Endodermal cell (in vitro differentiated cells): Measurements from ENCODE around the gene LAMC2. TPM values are rescaled to one million over a fixed set of nuclear protein-coding genes. Genes with fewer than 3 reads are reported as not detected.

Experiments used
- DNase-seq: peaks from one replicate; pipeline ENCODE4 v3.0.0-alpha.2; 2017
- H3K27ac ChIP-seq: 2 replicates; pipeline ENCODE4 v1.5.1; 2013; ENCODE audit warnings: mild to moderate bottlenecking, low read depth, low read length, moderate library complexity
- H3K27me3 ChIP-seq: 2 replicates; pipeline ENCODE4 v1.6.1; 2013; ENCODE audit warnings: mild to moderate bottlenecking, low read length, moderate library complexity; ENCODE audit not compliant: insufficient read depth, control insufficient read depth, poor library complexity, severe bottlenecking
- H3K36me3 ChIP-seq: 2 replicates; pipeline ENCODE4 v1.7.0; 2013; ENCODE audit warnings: mild to moderate bottlenecking, low read length, moderate library complexity; ENCODE audit not compliant: control insufficient read depth, insufficient read depth
- H3K4me1 ChIP-seq: one replicate; pipeline ENCODE4 v1.7.0; 2013; ENCODE audit warnings: low read length; ENCODE audit not compliant: control insufficient read depth, insufficient read depth
- H3K4me3 ChIP-seq: 2 replicates; pipeline ENCODE4 v1.5.1; 2013; ENCODE audit warnings: mild to moderate bottlenecking, low read length, moderate library complexity
- H3K9ac ChIP-seq: 2 replicates; pipeline ENCODE4 v1.6.1; 2013; ENCODE audit warnings: mild to moderate bottlenecking, low read length, moderate library complexity; ENCODE audit not compliant: poor library complexity, severe bottlenecking; ENCODE audit errors: extremely low read depth
- H3K9me3 ChIP-seq: 2 replicates; pipeline ENCODE4 v1.6.1; 2013; ENCODE audit warnings: mild to moderate bottlenecking, low read length, moderate library complexity; ENCODE audit not compliant: control insufficient read depth
- H3K27ac Mint-ChIP-seq: 2 replicates; pipeline ENCODE4 v1.8.0; 2020; ENCODE audit warnings: mixed read lengths
- H3K27me3 Mint-ChIP-seq: 2 replicates; pipeline ENCODE4 v1.8.0; 2021; ENCODE audit warnings: mild to moderate bottlenecking, mixed read lengths; ENCODE audit not compliant: insufficient read depth
- H3K36me3 Mint-ChIP-seq: 2 replicates; pipeline ENCODE4 v1.8.0; 2020; ENCODE audit warnings: low read depth, mixed read lengths
- H3K4me1 Mint-ChIP-seq: 2 replicates; pipeline ENCODE4 v1.8.0; 2020; ENCODE audit warnings: mixed read lengths
- H3K4me3 Mint-ChIP-seq: 2 replicates; pipeline ENCODE4 v1.8.0; 2020; ENCODE audit warnings: mild to moderate bottlenecking, moderate library complexity, mixed read lengths
- H3K9me3 Mint-ChIP-seq: 2 replicates; pipeline ENCODE4 v1.8.0; 2020; ENCODE audit warnings: mild to moderate bottlenecking, mixed read lengths
- CTCF ChIP-seq: fragments of 200-600 bp; sonication (generic); conservative IDR thresholded peaks from 2 replicates; pipeline ENCODE4 v1.5.0; 2021; ENCODE audit warnings: antibody characterized with exemption, mild to moderate bottlenecking
- WGBS, 2 experiments: methylation state at CpG; one replicate each; pipeline versions ENCODE4 v1.1.5 to v1.1.7; 2013; ENCODE audit warnings: missing lambda C conversion rate in 2 of 2, mixed read lengths in 1 of 2; ENCODE audit not compliant: insufficient coverage in 1 of 2, insufficient read length in 1 of 2; 5-methylcytosine and 5-hydroxymethylcytosine counted together
- total RNA-seq, 2 donors: library from RNA; stranded (reverse); fragmentation: NEBNext Ultra II Directional in 1 of 2; extraction: Animal tissue kit (Norgen Biotek cat#: 25700) in 1 of 2; gene quantifications; 2 replicates in 1 of 2; 3 replicates in 1 of 2; pipeline ENCODE4 v1.2.1, GENCODE V29; 2021

LAMC2 gene
- total RNA-seq, 2 donors from 2014 or later, result 2.8 to 4.8 TPM

GRCh38 chr1:183152180-183152579 is 33.9 kb upstream of the LAMC2 start:
- no peaks in the 10 kb centered on the region for H3K36me3 ChIP-seq
- no peaks in the 10 kb centered on the region for H3K27me3 ChIP-seq
- Mint-ChIP-seq H3K27me3 (no peaks in the 10 kb centered on the region), H3K9me3 (no peaks in the 10 kb centered on the region), H3K36me3 (no peaks in the 10 kb centered on the region), H3K27ac (no peak overlapping the region), H3K4me3 (no peak overlapping the region), H3K4me1 (no peaks in the 10 kb centered on the region)
- no peak overlapping the region for H3K4me3 ChIP-seq
- H3K9ac ChIP-seq, result no peak overlapping the region
- no peak for DNase-seq
- 91 to 93% methylated on average over 3 to 7 of the region's 7 CpGs for WGBS, 2 experiments
- TF ChIP-seq CTCF, result no peak
- no peaks in the 10 kb centered on the region for H3K9me3 ChIP-seq
- H3K4me1 ChIP-seq, result no peaks in the 10 kb centered on the region
- H3K27ac ChIP-seq, result no peak overlapping the region

DNA sequence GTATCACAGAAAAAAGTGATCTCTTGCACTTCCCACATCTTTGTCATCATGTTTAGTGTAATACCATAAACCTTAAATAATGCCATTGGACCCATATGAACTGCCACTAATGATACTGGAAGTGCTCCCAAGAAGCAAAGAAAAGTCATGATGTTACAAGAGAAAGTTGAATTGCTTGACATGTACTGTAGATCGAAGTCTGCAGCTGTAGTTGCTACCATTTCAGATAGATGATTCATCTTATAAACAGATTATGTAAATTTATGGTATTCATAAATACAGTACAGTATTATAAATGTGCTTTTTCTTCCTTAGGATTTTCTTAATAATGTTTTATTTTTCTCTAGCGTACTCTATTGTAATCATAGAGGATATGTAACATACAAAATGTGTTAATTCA is 30.1 kb upstream of the LAMC2 start:
- H3K9me3 Mint-ChIP-seq, result no peaks in the 10 kb centered on the region
- no peak overlapping the region for H3K27ac Mint-ChIP-seq
- H3K36me3 Mint-ChIP-seq, result no peaks in the 10 kb centered on the region
- TF ChIP-seq CTCF, result no peak
- H3K4me3 Mint-ChIP-seq, result no peak overlapping the region
- H3K9me3 ChIP-seq, result no peaks in the 10 kb centered on the region
- no peak overlapping the region for H3K9ac ChIP-seq
- no peaks in the 10 kb centered on the region for H3K36me3 ChIP-seq
- H3K4me1 Mint-ChIP-seq, result peaks cover 4% of the 10 kb centered on the region
- H3K27me3 Mint-ChIP-seq, result peaks cover 2% of the 10 kb centered on the region
- H3K27me3 ChIP-seq, result no peaks in the 10 kb centered on the region
- DNase-seq, result no peak
- no peak overlapping the region for H3K4me3 ChIP-seq
- no peak overlapping the region for H3K27ac ChIP-seq
- H3K4me1 ChIP-seq, result no peaks in the 10 kb centered on the region
- 80% methylated on average over 1 of the region's 2 CpGs; no CpG with 5 or more reads in 1 of the 2 experiments for WGBS, 2 experiments

DNA sequence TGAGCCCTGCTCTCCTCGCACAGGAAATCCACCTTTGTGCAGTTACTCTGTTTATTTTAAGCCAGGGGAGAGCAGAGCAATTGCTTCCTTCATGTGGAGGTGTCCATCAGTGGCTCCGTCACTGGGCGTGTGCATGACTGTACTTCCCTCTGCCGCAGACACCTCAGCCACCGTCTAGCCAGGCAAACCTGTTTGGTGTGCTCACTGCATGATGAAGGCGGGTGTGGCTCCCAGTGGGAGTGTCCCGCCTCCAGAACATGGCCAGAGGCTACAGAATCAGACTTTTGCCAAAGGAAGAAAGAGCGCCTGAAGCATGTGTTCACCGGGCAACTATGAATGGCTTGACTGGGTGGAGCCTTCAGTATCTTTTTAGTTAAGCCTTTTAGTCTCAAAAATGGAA is 26.1 kb upstream of the LAMC2 start:
- H3K4me3 Mint-ChIP-seq, result no peak overlapping the region
- H3K9me3 Mint-ChIP-seq, result no peaks in the 10 kb centered on the region
- H3K36me3 Mint-ChIP-seq, result no peaks in the 10 kb centered on the region
- TF ChIP-seq CTCF, result no peak
- H3K27ac Mint-ChIP-seq, result no peak overlapping the region
- H3K4me1 ChIP-seq, result peaks cover 2% of the 10 kb centered on the region
- no peaks in the 10 kb centered on the region for H3K27me3 ChIP-seq
- H3K4me3 ChIP-seq, result no peak overlapping the region
- no peaks in the 10 kb centered on the region for H3K36me3 ChIP-seq
- H3K9me3 ChIP-seq, result no peaks in the 10 kb centered on the region
- peaks cover 5% of the 10 kb centered on the region for H3K4me1 Mint-ChIP-seq
- H3K9ac ChIP-seq, result no peak overlapping the region
- WGBS, 2 experiments, result 95 to 96% methylated on average over 8 to 9 of the region's 9 CpGs
- H3K27ac ChIP-seq, result no peak overlapping the region
- DNase-seq, result no peak
- H3K27me3 Mint-ChIP-seq, result peaks cover 2% of the 10 kb centered on the region
